ELR (cell line): ENCODE data around the gene ENTPD1.
"Not testable (repeated sequence)": the region's sequence is repeated elsewhere in the genome, so short reads cannot be mapped to it uniquely, and the experiment has no call there.

Experiments
- DNase-seq: peaks from one replicate; pipeline ENCODE4 v3.0.0-alpha.2; 2015; ENCODE audit warnings: low read depth

ENTPD1 gene

DNA sequence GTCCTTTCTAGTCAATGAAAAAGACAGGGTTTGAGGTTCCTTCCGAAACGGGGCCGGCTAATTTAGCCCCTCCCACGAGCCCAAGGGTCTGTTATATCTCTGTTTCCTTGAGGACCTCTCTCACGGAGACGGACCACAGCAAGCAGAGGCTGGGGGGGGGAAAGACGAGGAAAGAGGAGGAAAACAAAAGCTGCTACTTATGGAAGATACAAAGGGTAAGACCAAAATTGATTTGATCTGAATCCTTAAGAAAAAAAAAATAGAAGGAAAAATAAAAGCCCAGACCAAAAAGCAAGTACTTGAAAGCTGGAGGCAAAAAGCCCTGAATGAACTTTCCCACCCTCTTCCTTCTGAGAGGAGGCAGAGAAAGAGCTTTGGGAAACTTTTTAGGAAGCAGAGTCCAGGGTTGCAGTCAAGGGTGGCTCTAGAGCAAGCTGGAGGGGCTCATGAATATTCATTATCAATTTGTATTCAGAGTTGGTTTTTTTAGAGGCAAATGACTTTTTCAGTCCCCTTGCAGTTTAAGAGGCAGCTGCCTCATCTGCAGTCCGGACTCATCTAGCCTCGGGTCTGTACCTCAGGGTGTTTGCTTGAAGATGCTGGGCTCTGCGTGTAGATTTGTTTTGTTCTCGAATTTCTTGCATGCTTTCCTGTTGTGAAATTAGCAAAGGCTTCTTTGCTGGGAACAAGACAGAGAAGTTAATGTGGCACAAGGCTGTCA lies at the start of gene ENTPD1:
Gene ENTPD1, plus strand, starts transcription at position 123 of the 721 bp plus-strand sequence. Its CDS starts 77 bp downstream, at position 200.
- DNase-seq, result no peak

- DNase-seq, result no peak
These were observed 49.4 kb upstream of the ENTPD1 start for GRCh38 chr10:95706573-95706972.

DNA sequence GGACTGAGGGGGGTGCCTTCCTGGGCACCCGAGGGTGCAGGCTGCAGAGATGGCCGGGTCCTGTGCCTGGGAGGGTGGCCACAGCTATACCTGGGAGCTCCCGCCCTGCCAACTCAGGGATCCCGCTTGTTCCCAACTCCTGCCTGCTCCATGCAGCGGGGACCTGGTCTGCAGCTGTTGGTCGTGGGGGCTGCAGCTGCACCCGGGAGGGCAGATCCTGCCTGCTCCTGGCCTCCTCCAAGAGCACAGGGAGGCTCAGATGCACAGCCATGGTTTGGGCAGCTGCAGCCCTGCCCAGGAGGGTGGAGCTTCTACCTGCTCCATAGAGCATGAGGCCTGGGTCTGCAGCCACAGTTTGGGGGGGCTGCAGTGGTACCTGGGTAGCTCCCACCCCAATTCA lies 49.0 kb upstream of the ENTPD1 start:
- no peak for DNase-seq

DNA sequence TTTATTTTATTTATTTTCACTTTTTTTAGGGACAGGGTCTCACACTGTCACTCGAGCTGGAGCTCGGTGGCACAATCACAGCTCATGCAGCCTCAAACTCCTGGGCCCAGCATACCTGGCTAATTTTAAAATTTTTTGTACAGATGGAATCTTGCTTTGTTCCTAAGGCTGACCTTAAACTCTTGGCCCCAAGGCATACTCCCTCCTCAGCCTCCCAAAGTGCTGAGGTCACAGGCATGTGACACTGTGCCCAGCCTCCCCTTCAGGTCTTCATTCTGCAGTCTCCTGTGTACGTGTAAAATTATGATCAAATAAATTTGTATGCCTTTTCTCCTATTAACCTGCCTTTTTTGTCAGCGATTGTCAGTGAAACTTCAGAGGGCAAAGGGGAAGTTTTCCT lies 44.5 kb upstream of the ENTPD1 start:
- no peak for DNase-seq

DNA sequence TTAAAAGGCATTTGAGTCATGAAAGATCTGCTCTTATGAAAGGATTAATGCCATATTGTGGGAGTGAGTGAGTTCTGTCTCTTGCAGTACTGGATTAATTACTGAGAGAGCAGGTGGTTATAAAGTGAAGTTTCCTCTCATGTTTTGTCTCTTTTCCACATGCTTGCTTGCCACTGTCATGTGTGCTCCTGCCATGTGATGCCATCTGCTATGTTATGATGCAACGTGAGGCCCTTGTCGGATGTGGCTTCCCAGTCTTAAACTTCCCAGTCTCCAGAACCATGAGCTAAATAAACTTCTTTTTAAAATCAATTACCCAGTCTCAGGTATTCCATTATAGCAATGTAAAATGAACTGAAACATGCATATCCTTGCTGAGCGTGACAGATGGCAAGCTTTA lies 39.5 kb upstream of the ENTPD1 start:
- DNase-seq, result no peak

- no peak for DNase-seq
These were observed 39.1 kb upstream of the ENTPD1 start for GRCh38 chr10:95716866-95717265.

DNA sequence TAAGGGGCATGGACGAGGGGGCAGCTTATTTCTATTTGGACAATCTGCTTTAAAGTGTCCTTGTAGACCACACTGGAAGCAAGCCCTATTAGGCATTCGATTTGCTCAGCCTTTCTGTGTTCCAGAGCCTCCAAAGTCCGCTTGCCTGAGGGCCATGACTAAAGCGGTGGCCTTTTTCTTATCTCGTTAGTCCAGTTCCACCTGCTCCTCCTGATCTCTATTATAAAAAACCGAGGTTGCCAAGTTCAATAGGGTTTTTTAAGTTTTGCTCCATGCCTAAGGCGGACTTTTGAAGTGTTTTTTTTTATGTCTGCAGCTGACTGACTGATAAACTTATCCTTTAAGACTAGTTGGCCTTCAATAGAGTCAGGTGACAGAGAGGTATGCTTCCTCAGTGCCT lies 35.2 kb upstream of the ENTPD1 start:
- not testable (repeated sequence) for DNase-seq

DNA sequence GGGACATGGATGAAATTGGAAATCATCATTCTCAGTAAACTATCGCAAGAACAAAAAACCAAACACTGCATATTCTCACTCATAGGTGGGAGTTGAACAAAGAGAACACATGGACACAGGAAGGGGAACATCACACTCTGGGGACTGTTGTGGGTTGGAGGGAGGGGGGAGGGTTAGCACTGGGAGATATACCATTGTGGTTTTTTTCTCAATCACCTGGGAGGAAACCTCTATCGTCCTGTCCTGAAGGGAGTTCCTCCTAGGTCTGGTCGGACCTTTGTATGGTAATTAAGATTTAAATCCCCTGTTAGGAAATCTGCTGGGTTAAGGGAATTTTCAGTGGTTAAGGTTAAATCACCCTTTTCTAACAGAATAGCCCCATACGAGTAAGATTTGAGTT lies 33.5 kb upstream of the ENTPD1 start:
- DNase-seq, result not testable (repeated sequence)

DNA sequence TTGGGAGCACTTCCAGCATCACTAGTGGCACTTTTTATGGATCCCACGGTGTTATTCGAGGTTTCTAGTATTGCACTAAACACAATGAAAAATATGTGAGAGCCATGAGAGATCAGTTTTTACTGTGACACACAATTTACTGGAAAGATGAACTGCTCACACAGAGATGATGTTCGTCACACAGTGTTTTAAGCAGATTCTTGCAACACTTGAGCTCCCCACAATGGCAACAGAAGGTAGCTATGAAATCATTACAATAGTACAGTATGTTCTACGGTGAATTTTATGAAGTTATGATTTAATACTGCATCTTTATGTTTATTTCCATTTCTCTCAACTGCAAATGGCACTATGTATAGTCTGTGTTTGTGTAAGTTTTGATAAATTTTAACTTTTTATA lies 27.4 kb upstream of the ENTPD1 start:
- no peak for DNase-seq

GRCh38 chr10:95729323-95730055 lies 26.5 kb upstream of the ENTPD1 start:
- no peak for DNase-seq

- no peak for DNase-seq
These were observed 25.7 kb upstream of the ENTPD1 start for GRCh38 chr10:95730233-95730632.

DNA sequence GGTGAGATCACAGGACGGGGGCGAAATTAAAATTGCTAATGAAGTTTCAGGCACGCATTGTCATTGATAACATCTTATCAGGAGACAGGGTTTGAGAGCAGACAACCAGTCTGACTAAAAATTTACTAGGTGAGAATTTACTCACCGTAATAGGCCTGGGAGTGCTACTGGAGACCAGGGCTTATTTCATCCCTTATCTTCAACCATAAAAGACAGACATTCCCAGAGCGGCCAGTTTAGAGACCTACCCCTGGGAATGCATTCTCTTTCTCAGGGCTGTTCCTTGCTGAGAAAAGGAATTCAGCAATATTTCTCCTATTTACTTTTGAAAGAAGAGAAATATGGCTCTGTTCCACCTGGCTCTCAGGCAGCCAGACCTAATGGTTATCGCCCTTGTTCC lies 23.1 kb upstream of the ENTPD1 start:
- DNase-seq, result not testable (repeated sequence)

DNA sequence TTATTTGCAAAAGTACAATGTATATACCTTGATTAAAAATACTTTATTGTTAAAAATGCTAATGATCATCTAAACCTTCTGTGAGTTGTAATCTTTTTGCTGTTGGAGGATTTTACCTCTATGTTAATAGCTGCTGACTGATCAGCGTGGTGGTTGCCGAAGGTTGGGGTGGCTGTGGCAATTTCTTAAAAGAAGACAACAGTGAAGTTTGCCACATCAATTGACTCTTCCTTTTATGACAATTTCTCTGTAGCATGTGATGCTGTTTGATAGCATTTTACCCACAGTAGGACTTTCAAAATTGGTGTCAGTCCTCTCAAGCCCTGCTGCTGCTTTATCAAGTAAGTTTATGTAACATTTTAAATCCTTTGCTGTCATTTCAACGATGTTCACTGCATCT lies 16.9 kb upstream of the ENTPD1 start:
- DNase-seq, result no peak

- DNase-seq, result no peak
These were observed 14.0 kb upstream of the ENTPD1 start for GRCh38 chr10:95741807-95742467.

DNA sequence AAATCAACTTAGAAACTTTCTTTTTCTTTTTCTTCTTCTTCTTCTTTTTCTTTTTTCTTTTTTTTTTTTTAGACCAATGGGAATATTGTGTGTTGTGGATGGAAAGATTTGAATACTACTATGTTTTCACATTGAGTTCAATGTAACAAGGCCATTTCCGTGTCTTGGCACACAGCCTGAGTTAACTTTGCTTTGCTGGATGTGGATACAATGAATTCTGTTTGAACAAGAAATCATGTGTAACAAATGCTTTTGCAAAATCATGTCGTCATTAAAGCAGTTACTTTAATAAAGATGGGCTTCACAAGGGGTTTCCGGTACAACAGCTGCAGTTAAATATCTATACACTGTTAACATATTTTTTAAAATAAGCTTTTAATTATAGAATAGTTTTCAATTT lies 13.5 kb upstream of the ENTPD1 start:
- DNase-seq, result no peak

- no peak for DNase-seq
These were observed 12.9 kb upstream of the ENTPD1 start for GRCh38 chr10:95742962-95743535.

DNA sequence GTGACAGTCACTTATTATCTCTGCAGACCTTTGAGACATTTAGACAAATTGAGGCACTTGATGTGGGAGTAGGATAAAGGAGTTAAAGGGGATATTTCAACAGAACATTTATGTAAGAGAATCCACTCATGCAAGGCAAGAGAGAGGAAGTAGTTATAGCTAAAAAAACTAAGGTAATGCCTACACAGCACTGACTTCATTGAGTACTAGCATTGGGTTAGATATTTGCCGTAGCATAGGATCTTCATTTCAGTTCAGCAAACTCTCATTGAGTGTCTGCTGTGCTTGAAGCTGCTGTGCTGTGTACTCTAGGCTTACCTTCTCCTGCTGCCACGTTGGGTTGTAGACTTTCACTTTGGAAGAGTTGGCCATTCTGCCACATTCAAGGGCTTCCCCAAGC lies 10.5 kb upstream of the ENTPD1 start:
- DNase-seq, result no peak

DNA sequence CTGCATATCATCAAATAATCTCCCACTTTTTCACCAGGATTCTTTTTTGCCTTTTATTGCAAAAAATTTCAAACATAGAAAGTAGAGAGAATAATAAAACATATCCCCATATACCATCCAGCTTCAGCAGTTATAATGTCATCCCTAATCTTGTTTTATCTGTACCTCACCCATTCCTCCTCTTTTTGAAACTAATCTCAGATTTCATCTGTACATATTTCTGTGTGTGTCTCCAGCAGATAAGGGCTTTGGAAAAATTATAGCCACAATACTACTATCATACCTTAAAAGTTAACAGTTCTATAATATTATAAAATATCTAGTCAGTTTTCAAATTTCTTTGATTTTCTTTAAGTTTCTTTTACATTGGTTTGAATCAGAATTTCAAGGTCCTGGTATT lies 7.6 kb upstream of the ENTPD1 start:
- no peak for DNase-seq

DNA sequence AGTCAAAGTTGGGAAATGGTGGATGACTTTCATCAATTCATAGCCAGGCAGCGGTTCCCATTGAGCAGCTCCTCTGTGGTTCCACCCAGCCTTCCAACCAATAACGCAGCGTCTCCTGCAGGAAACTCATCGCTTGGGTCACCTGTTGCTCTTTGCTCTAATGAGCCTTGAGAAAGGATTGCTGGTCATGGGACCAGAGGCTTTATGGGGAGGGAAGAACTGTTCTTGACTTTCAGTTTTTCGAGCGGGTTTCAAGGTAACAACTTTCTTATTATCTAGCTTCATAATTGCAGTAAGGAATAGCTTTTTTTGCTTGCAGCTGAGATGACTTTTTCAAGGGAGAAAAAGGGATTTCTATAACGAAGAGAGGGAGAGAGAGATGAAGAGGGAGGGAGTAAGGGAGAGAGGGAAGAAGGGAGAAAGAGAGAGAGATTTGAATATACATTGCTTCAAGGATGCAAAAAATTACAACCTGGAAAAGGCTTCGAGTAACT lies 405 bp upstream of the ENTPD1 start:
- DNase-seq, result no peak

- no peak for DNase-seq
These were observed 1.1 kb downstream of the ENTPD1 start for GRCh38 chr10:95756809-95757684.

DNA sequence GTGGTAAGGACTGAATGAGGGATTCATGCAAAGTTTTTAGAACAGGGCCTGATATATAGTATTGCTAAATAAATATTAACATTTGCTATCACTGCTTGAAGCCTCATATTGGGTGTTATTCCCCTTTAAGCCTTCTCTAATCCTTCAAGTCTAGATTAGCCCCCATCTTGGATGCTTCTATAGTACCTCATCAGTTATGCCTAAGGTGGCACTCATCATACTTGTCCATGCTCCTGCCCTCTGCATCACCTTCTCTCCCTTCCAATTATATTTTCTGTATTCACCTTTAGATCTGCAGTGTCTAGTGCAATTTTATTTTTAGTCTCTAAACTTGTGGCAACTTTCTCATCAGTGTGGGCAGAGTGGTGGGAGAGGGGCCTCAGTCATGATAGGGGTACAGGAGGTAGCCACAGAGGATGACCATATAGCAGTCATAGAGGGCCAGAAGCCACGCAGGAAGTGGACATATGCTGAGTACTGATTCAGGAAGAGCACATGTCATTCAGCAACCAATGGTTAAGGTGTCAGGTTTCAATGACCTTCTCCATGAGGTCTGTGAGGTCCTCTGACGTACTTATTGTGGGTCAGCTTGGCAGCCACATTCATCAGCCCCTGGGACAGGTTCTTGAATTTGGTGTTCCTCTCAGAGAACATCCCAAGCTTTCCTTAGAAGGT lies 2.5 kb downstream of the ENTPD1 start:
- no peak for DNase-seq
